PC-9 (cell line): ENCODE measurements around the gene CCT5.

Source experiments
- EZH2 ChIP-seq: fragments of 200-600 bp; sonication (generic); IDR thresholded peaks from 2 replicates; pipeline ENCODE4 v1.8.0; 2017; ENCODE audit warnings: antibody characterized with exemption, low read depth
- TF ChIP-seq, protein P1 (sequence below): fragments of 200-600 bp; sonication (generic); conservative IDR thresholded peaks from 2 replicates; pipeline ENCODE4 v1.6.1; 2017; ENCODE audit warnings: mixed run types, antibody characterized with exemption, mild to moderate bottlenecking, moderate library complexity

DNA sequence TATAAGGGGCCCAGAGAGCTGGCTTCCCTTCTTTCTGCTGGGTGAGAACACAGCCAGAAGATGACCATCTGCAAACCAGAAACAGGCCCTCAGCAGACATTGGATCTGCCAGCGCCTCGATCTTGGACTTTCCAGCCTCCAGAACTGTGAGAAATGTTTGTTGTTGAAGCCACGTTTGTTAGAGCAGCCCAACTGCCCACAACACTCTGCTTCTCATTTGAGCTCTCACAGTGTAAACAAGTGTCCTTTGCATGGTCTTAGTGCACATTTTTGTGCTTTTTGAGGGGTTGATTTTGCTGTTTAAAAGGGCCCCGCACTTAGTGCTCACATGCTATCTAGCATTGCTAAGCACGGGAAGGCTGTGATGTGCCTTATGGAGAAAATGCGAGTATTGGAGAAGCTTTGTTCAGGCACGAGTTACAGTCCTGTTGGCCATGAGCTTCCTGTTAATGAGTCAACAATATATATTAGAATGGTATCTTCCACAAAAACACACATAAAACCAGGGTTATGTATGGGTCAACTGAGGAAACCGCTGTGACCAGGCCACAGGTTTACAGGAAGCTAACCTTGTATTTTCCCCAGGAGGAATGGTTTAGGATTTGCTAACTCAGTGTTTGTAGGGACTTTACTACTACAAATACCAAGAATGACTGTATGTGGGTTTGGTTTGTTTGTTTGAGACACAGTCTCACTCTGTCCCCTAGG lies 45.7 kb downstream of the CCT5 start:
- TF ChIP-seq, protein P1, sequence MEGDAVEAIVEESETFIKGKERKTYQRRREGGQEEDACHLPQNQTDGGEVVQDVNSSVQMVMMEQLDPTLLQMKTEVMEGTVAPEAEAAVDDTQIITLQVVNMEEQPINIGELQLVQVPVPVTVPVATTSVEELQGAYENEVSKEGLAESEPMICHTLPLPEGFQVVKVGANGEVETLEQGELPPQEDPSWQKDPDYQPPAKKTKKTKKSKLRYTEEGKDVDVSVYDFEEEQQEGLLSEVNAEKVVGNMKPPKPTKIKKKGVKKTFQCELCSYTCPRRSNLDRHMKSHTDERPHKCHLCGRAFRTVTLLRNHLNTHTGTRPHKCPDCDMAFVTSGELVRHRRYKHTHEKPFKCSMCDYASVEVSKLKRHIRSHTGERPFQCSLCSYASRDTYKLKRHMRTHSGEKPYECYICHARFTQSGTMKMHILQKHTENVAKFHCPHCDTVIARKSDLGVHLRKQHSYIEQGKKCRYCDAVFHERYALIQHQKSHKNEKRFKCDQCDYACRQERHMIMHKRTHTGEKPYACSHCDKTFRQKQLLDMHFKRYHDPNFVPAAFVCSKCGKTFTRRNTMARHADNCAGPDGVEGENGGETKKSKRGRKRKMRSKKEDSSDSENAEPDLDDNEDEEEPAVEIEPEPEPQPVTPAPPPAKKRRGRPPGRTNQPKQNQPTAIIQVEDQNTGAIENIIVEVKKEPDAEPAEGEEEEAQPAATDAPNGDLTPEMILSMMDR, result no peak
- TF ChIP-seq EZH2, result no peak
